ENCODE results near the gene TMEM30A.

TMEM30A gene

DNA sequence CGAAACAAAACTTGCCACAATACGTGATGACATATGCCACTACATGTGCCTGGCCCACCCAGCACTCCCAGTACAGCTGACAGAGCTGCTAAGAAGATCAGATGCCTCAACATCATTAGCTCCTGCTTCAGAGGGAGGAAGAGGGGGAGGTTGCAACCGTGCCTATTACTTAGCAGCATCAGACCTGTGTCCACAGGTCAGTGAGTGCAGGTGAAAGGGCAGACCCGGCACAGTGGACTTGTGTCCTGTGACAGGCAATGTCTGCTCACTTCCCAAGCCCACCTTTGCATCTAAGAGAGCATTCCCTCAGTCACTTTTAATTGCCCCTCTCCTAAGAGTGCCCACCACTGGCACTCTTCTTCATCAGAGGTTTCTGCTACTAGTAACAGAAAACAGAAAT lies 69.3 kb downstream of the TMEM30A start:
- no peak for DNase-seq (ENCODE audit: low spot score)

DNA sequence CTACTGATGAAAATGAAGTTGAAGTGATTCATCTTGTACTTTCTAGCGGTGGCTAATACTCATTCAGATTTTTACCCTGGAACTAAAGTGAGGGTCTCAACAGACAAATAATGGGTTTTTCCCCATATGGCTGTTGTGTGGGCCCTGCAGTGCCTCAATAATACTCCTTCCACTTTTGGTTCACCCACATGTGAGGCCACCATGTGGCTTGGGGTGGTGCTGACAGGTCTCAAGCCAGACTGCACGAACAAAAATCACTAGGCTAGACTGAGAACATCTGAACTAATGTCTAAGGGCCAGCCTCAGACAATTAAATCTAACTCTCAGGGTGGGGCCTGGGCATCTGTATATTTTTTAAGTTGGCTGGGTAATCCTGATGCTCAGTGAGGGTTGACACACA lies 70.9 kb downstream of the TMEM30A start:
- no peak for DNase-seq (ENCODE audit: low spot score)

DNA sequence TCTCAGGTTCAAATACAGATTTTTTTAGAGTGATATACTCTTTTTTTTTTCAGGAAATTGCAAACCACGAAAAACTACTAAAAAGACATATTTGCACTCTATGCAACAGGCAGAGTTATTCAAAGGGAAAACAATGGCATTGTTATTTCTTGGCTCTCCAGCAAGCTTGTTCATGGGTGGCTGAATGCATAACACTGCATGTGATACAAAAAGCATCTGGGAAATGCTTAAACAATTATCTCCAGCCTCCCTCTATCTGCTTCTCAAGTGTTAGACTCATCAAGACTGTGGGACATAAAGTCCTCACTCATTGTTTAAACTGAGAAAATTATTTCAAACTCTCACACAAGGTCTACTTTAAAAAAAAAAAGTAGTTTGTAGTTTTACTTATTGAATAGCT lies 71.5 kb downstream of the TMEM30A start:
- no peak for DNase-seq (ENCODE audit: low spot score)

DNA sequence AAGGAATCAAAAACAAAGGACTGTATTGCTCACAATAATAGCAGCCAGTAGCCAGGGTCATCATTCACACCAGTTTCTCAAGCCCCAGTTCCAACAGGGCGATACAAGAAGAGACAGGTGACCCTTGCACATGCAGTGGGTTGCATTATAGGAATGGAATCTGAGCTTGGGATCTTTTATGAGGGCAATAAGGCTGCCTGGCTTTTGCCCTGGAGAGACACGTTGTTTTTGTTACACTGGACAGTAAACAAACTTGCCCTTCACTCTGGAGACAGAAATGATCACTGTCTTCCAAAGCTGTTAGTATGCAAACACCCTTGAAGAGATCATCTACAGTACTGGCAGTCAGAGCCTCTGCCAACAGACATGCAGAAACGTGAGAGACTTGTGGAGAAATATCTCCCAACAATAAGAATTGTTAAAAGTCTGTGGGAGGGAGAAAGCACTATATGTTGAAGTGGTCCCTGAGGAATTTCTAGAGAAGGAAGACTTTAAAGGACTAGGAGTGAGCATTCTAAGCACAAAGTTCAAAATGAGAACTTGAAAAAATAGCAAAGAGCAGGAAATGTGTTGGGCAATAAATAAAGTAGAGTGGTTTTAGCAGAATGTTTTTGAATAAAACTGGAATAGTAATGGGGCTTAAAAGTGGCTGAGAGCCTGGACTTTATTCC lies 72.5 kb downstream of the TMEM30A start:
- DNase-seq (ENCODE audit: low spot score): no peak

DNA sequence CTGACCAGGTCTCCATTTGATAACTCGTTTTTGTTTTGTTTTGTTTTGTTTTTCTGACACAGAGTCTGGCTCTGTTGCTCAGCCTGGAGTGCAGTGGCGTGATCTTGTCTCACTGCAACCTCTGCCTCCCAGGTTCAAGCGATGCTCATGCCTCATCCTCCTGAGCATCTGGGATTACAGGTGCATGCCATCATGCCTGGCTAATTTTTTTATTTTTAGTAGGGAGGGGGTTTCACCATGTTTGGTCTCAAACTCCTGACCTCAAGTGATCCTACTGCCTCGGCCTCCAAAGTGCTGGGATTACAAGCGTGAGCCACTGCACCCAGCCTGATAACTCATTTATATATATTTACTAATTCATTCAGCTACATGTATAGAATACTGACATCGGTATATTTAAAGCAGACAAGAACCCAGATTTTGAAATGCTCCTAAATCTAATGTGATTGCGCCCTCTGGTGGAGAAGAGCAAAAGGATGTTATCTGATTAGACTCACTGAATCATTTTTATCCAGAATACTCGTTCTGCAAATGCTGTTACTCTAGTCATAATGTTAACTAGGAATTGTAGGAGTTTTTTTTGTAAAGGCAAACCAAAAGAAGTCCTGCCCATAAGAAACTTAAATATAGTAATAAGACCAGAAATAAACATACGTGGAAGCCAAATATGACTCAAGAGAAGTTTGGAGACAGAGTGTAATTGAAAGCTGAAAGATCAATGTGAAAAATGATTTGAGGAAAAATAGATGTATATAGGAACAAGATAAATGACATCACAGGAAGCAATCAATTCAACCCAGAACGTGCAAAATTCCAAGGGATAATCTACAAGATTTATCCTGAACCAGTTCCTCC lies 73.5 kb downstream of the TMEM30A start:
- no peak for DNase-seq (ENCODE audit: low spot score)

DNA sequence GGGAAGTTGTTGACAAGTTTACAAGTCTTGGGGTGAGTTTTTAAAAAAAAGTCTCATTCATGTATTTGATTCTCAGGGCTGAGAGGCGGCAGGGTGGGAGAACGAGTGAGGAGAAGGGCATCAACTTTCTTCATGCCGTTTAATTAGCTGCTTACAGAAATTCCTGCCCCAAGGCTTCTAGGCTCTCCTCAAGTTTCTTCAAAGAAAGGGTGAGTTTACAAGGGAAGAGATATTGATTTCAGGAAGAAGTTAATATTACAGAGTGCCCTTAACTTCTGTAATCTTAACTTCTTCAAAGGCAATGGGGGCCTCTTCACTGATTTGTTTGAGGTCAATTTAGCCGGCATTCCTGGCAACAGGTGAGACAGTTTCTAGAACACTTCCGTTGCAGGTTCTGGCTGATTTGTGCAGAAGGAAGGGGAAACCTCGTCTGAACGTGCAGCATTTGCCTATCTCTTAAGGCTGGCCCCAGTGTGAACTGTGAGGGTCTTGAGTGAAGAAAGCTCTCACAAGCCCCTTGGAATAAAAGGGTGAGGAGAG lies 75.3 kb downstream of the TMEM30A start:
- no peak for DNase-seq (ENCODE audit: low spot score)

DNA sequence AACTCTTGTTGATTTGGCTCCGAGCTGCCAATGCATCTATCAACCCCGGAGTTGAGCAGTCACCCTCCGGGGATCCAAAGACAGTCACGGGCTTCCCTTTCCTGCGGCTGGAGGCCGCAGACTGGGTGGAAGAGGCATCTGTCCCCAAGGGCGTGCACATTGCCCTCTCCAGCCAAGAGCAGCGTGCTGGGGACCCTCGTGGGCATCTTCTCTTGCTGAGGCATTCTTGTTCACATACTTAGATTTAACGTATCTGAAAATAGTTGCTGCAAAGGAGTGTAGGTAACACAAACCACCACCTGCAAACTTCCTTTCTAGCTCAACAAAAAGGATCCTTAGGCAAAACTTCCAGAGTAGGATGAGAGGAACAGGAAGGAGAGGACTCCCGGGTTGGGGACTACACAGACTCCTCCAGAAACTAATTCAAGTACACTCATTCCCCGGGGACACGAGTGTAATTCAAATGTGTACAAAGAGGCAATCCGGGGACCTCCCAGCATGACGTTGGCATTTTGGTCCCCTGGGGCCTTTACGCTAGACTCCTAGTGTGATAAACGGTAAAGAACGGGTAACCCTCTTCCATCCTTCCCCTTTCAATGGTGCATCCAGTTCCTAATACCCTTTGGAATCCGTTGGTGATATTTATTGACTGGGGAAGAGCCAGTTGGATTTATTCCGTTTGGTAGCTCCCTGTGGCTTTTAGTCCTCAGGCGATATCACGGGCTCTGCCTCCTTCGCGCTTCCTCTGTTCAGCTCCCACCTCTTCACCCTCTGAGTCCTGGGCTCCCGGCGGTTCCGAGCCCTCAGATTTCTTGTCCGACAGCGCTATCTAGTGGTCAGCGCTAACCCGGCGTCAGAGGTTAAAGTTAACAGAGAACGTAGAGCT lies 76.1 kb downstream of the TMEM30A start:
- DNase-seq (ENCODE audit: low spot score): peak; percentile 81

DNA sequence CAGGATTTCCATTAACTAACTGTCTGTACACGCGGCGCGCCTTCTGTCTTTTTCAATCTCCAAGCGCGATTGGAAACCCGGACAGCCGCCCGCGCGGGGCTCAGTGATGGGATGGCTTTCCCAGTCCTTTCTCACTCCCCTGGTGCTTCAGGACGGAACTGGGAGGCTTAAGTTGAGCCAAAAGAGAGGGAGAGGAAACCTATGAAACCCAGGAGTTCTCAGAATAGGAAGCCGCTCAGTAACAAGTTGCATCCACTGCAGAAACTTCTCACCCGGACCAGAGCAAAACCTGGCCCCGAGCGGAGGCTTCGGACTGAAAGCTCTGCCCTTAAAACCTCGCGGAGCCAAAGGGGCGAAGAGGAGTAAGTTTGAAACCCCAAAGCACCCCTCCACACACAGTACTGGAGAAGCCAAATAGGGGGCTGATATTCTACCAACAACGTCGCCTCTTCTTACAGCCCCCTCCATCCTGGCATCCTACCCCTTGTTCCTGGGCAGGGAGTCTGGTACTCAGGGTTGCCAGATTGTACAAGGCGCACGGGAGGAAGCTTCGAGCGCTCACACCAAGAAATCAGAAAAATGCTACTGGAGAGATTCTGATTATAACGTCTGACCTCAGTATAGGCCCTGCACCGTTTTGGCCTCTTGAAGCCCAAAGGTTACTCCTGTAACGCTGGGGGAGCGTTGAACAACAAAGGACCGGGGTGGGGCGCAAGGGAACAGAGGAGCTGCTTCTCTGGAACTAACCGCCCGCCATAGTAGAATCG lies 77.8 kb downstream of the TMEM30A start:
- DNase-seq (ENCODE audit: low spot score): no peak

DNA sequence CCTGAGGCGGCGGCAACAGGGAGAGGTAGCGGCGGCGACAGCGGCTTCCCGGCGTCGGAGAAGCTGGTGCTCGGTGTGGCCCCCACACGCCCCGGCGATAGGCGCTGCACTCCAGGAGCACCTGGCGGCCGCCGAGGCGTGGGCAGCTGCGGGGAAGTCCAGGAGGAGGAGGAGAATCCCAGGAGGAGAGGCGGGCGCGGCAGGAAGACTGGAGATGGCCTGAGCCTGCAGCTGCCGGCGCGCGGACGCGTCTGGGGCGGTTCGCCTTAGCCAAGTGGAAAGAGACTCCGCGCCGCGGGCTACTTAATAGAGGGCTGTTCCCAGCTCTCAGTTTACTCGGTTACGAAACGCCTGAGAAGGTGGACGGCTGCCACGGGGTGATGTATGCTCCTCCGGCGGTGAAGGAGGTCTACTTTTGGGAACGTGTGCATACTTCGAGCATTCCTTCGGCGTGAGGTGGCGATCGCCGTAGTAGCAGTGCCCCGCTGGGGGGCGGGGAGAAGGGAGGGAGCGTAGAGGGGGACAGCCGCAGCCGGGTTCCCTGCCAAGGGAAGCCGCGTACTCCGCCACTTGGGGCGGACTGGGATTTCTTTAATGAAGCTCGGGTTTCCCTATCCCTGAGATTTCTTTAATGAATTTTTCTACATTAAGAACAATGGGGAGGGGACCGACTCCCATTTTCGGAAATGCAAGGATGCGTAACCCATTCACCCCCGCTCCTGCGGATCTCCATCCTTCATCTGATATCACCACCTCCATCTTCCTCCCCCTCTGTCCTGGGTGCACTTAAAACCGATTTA lies 78.6 kb downstream of the TMEM30A start, which contains the start of gene COL12A1:
COL12A1 (minus strand) TSS at position 278 of the 800 bp plus-strand sequence. CDS start 3,261 bp downstream, outside the sequence.
- DNase-seq (ENCODE audit: low spot score): peak; percentile 55

DNA sequence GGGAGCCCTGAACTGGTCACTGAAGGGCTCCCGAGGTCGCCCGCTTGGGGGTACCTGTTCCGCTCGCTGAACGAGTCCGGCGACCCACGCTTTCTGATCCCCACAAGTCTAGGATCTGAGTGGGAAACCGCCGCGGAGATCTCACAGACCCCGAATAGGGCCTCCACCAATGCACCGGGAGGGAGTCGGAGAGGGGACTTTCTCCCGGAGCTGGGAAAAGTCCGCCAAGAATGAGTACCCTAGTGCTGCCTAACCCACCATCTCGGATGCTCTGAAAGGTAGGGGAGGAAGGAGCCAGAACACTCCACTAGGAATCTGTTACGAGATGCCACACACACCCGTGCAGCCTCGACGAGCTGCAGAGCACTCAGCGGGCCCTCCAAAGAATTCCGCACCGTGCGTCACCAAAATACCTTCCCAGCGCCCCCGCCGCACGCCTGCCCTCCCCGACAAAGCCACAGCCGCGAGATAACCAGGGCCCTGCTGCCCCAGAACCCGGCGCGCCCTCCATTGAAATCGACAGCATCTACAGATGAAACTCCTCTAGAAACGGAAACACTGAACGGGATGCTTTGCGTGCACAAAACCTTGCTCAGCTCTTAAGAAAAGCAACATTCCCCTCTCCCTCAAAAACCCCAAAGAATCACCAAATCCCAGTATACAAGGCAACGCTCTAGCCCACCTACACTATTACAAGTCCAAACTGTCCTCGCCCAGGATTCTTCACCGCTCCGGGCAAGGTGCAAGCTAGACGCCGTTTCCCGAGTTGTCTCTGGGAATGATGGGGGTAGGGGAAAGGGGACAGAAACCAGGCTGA lies 79.4 kb downstream of the TMEM30A start:
- DNase-seq (ENCODE audit: low spot score): no peak

DNA sequence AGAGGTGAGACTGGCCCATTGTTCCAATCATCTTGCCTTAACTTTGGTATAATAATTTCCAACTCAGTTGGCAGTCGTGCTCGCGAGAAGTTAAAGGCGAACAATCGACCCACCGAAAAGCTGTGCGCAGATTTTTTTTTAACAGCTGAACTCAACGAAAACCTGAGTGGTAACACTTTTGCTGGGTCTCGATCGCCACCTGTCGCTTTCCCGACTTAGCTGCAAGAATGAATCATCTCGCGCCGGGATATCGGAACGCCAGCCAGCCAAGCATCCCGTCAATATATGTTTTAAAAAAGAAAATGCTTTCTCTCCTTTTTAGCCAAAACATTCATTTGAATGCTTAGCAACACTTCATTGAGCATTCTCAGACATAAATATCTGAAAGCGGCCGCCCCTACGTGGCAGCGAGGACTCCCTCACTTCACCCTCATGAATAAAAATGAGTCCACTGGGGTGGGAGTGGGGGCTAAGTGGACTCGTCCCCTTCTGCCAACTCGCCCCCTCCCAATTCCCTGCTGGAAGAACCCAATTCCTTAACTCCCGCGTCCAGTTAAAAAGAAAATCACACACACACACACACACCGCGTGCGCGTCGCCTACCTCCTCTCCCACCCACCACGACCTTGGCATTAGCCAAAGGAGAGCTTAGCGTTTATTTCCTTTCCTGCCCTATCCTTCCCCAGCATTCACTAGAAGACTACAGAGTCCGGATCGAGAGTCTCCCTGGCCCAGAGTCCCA lies 80.2 kb downstream of the TMEM30A start:
- peak; percentile 72 for DNase-seq (ENCODE audit: low spot score)

DNA sequence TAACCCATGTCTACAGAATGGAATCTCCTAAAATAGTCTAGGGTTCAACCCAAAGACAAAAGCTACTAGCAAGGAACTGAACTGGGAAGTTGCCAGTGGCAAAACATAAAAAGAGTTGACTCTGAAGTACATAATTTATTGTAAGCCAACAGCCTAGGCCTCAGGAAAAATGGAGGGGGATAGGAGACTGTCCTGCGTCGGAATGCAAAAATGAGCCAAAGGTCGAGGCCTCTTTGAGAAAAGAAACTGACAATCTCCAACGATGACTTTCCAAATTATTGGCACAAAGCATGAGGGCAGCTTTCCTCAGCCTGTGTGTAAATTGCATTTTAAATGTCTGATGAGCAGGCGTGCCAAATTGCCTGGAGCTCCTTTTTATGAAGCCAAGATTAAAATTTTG lies 80.9 kb downstream of the TMEM30A start:
- DNase-seq (ENCODE audit: low spot score): no peak
